Heart left ventricle (tissue), 13 donors: ENCODE results near the gene DPP3.

ENCODE experiments used
- CTCF ChIP-seq, 12 donors: fragments of 200-600 bp; sonication (generic) in 4 of 12; IDR thresholded peaks; one replicate each; pipeline versions ENCODE4 v1.5.0 to v1.8.0; 2018 to 2022; ENCODE audit warnings: antibody characterized with exemption in 12 of 12, mild to moderate bottlenecking in 5 of 12
- POLR2A ChIP-seq, 2 donors: fragments of 450-650 bp; IDR thresholded peaks; one replicate each; pipeline ENCODE4 v1.6.1; 2017; ENCODE audit warnings: antibody characterized with exemption in 2 of 2, mild to moderate bottlenecking in 2 of 2, moderate library complexity in 2 of 2
- donor health status: ischemic (EF 13 %, LVEDD 7.1; RV severe dilation, severe dysfunction).
- donor health status: DM: no; HTN: yes; CAD: no.
- donor health status: DM: no; HTN: no; CAD: no.
- donor health status: ischemic (EF 25% LVEDD 6.9; RV normal size, moderate dysfunction).
- donor health status: ischemic (EF 25% LVEDD 5.7; RV mildly dilated, moderate dysfunction).
- donor health status: ischemic (EF 35%, LVEDD 5.7; RV mildly dilated, moderate dysfunction).
- donor health status: nonischemic (EF 11% LVEDD 7.7; RV severe dilation, severe dysfunction).
- donor health status: DM: yes; HTN: yes; CAD: no.
- donor health status: PGD.
- donor health status: ischemic (EF 29% LVEDD 5.4; RV normal size, mild dysfunction).
- donor health status: nonischemic (EF 23%, LVEDD 6.1; RV moderate dilation, normal function).

DNA sequence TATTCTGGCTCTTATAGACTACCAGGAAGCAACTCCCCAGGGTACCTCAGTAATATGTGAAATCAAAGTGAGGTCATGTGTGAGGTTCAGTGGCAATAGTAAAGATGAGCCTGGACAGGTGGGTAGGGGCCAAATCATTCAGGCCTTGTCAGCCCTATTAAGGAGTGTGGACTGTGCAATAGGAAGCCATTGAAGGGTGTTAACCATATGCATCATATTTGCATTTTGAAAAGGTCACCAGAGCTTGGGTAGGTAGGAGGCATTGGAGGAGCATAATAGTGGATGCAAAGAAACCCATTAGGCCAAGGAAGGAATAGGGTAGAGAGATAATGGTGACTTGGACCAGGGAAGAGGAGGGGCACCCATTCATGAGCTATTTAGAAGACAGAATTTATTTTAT lies 33.2 kb upstream of the DPP3 start:
- TF ChIP-seq CTCF (IDR thresholded peaks at IDR 0.05) (no peak), POLR2A (IDR thresholded peaks at IDR 0.05) (no peak)
